SH-SY5Y (cell line): ENCODE data around the gene HACE1.

Experiments
- GATA2 ChIP-seq: IDR thresholded peaks from 2 replicates; pipeline ENCODE4 v1.6.1; 2011; ENCODE audit warnings: mild to moderate bottlenecking, low read depth, low read length
- GATA3 ChIP-seq: IDR thresholded peaks from 2 replicates; pipeline ENCODE4 v1.6.1; 2011; ENCODE audit warnings: low read depth, mild to moderate bottlenecking, low read length, moderate library complexity

The HACE1 gene

DNA sequence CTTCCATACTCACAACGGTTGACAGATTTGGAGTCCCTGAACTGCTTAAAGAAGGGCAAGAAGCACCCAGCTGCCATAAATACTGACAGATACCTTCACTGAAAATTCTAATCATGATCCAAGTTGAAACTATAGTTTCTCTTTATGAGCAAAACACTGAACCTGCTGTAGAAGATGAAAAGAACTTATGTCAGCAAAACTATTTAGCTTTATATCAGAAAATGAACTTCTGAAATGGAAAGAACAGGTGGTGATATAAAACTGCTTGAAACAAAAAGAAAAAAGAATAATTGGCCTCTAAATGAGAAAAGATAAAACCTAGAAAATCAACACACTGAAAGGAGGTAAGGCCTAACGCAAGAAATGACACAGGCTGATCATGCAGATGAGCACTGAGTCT is 72.4 kb downstream of the HACE1 start:
- TF ChIP-seq GATA2 (no peak), GATA3 (no peak)

DNA sequence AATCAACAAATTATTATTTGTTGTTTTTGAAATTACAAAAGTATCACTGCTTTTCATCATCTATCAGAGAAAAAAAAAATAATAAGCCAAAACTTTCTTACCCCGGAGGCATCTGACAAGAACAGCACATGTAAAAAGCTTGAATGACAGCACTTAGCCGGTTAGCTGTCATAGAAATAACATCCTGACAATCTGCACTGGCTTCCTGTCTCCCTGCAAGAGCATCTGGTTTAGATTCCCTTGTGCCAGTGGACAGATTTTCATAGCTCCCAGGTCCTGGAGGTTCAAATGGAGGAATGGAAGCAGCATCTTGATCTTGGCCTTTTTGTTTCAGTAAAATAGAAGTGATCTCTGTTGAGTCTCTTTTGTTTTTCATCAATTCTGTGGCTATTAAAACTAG is 74.8 kb downstream of the HACE1 start:
- TF ChIP-seq GATA2: peak; percentile 50; the same call in 1 of the 2 replicates
- 0 out of 2 replicates have a peak, but pooled peaks have one; percentile 14 for TF ChIP-seq GATA3

DNA sequence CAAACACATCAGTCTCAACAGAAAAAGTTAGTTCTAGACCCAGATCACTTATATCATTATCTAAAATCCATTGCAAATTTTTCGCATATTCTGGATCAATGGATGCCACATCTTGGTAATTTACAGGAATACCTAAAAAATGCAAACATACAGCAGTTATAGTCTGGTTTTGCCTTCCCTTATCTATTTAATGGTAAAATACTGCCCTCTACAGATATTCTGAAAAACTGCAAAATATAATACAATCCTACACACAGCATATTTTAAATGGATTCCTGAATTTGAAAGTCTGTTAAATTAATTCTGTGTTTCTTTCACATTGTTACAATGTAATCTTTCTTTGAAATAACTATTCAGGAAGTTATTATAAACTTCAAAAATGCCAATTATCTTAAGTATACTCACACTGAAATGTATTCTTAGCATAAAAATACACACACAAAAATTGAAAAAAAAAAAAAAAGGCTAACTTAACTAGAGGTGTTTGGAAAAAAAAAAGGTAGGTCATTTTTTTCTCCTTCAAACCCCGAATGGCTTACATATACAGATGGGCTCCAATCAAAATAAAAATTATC is 88.4 kb downstream of the HACE1 start:
- no peak for TF ChIP-seq GATA3
- no peak for TF ChIP-seq GATA2

DNA sequence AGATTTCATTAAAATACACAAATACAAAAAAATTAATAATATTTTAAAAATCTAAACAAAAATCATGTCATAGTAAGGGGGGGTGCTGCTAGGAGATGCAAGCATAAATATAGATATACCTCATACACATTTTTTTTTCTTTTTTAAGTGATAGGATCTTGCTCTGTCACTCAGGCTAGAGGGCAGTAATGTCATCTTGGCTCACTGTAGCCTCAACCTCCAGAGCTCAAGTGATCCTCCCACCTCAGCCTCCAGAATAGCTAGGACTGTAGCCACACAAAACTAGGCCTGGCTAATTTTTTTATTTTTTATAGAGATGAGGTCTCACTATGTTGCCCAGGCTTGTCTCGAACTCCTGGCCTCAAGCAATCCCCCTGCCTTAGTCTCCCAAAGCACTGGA is 90.8 kb downstream of the HACE1 start:
- no peak for TF ChIP-seq GATA2
- no peak for TF ChIP-seq GATA3

DNA sequence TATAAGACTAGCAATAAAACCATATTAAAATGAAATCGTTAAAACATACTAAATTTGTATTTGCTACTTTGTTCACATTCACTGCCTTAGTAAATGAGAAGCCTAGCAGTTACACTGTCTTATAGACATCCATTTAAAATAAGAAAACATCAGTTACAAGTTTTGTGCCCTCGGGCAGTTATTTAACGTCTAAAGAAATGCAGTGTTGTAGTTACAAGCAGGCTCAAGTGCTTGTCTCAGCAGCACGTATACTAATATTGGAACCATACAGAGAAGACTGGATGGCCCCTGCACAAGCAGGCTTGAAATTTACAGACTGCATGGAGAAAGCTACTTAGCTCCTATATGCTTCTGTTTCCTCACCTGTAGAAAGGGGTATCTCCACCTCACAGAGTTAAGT is 93.1 kb downstream of the HACE1 start:
- TF ChIP-seq GATA2 (no peak), GATA3 (no peak)

DNA sequence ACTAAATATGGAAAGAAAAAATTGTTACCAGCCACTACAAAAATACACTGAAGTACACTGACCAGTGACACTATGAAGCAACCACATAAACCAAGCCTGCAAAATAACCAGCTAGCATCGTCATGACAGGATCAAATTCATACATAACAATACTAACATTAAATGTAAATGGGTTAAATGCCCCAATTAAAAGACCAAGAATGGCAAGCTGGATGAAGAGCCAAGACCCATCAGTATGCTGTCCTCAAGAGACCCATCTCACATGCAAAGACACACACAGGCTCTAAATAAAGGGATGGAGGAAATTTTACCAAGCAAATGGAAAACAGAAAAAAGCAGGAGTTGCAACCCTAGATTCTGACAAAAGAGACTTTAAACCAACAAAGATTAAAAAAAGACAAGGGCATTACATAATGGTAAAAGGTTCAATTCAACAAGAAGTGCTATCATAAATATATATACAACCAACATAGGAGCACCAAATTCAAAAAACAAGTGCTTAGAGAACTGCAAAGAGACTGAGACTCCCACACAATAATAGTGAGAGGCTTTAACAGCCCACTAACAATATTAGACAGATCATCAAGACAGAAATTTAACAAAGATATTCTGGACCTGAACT is 104.8 kb downstream of the HACE1 start:
- TF ChIP-seq GATA3: no peak
- TF ChIP-seq GATA2: no peak

DNA sequence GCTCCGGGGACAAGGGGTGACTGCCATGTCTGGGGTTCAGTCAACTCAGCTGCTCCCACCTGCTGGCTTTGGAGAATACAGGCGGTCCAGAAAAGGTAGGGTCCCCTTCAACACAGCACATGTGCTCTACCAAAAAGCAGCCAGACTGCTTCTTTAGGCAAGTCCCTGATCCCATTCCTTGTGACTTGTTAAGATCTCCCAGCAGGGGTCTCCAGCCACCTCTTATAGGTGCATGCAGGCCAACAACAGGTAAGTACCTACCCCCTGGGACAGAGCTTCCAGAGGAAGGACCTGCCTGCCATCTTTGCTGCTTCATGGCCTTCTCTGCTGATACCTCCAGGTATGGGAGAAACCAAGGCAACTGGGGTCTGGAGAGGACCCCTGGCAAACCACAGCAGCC is 106.5 kb downstream of the HACE1 start:
- no peak for TF ChIP-seq GATA3

DNA sequence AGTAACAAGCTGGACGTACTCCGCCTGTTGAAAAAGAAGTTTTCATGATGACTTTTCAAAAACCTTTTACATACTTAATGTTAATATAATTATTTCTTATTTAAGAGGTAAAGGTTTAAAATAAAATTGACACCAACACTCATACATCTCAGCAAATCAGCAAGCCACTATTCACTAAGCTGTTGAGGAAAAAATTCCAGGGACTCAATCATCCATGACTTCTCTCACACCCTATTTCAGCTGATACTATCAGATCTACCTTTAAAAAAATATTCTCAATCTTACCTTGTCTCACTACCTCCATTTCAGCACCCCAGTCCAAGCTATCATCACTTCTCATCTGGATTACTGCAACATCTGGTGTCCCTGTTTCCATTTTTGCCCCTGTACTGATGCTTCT is 109.3 kb downstream of the HACE1 start:
- no peak for TF ChIP-seq GATA2
- no peak for TF ChIP-seq GATA3

DNA sequence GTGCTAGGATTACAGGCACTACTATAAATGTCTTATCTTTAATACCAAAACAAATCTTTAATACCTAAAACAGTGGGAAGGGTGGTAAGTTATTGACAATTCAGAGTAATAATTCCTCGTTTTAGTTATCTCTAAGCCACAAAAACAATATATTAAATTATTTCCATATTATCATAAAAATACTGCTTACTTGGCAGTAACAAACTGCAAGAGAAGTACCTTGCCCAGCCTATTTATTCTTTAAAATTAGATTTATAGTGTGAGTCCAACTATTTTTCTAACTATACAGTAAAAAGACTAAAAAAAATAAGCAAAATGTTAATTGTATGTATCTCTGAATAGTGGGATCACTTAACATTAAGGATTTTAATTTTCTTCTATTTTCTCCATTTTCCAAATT is 123.2 kb downstream of the HACE1 start:
- TF ChIP-seq GATA2 (no peak), GATA3 (no peak)

DNA sequence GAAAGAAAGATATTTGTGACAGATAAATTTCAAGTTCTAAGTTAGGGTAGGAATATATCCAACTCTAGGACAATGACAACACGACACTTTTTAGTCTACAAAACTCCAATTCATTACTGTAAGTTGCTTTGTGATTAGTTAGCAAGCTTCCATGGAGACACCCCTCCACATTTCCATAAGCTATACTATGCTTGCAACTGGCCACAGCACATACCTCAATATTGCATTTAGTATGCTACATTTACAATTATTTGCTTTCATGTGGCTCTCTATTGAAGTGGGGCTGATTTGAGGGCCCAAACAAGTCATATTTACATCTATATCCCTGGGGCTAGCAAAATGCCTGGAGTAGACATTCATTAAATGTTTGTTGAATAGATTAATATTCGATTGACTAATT is 129.3 kb downstream of the HACE1 start:
- TF ChIP-seq GATA2 (no peak), GATA3 (no peak)

DNA sequence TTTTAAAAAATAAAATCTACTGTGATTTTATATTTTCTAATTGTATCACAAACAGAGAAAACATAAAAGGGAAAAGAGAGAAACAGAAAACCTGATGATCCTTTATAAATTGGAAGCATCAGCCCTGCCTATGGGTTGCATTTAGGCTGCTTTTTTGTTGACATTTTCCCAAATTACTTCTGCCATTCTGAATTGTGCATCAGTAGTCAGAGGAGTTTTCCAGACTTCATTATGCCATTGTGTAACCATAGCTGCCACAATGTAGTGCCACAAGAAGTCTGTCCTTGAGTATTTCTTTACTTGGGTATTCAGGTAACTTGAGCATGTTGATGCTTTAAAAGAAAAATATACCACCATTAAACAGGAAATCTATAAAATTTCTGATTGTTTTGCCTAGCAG is 130.3 kb downstream of the HACE1 start:
- TF ChIP-seq GATA3: no peak
- no peak for TF ChIP-seq GATA2

DNA sequence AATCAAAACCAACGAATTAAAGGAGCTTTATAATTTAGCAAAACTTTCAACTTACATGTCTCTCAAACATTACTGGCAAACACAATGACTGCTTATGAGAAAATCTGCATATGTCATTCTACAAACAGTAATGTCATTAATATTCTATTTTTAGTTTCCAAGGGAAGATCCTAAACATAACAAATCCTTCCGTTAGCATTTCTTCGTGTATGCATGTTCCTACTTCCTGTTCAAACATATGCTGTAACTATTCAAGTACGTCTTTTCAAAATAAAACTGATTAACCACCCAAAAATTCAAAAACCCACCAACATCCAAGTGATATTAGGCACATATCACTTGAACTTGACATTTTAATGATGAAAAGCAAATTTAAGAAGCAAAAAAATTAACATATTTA is 131.3 kb downstream of the HACE1 start:
- TF ChIP-seq GATA2: no peak
- TF ChIP-seq GATA3: no peak

DNA sequence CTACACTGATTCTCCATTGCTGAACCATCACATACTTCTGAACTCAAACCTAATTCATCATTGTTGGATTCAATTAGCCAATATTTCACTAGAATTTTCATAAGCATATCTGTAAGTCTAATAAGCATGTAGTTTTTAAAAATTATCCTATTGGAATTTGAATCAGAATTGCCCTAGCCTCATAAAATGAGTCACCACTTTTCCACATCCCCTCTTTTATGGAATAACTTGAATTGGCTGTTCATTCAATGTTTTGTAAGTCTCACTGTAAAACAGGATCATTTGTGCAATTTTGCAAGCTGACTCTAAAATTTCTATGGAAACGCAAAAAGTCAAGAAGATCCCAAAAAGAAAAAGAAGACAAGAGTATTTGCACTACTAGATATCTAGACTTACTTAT is 141.0 kb downstream of the HACE1 start:
- no peak for TF ChIP-seq GATA2
- TF ChIP-seq GATA3: no peak

DNA sequence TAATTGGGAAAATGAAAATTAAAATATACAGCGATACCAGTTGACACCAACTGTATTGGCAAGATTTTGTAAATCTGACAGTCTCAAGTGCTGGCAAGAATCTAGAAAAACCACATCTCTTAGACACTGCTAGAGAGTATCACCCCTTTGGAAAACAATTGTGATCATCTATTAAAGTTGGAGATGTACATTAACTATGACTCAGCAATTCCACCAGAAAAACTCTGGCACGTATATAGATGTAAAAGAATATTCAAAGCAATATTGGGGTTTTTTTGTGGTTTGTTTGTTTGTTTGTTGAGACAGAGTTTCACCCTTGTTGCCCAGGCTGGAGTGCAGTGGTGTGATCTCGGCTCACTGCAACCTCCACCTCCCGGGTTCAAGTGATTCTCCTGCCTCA is 142.9 kb downstream of the HACE1 start:
- TF ChIP-seq GATA2 (no peak), GATA3 (no peak)

DNA sequence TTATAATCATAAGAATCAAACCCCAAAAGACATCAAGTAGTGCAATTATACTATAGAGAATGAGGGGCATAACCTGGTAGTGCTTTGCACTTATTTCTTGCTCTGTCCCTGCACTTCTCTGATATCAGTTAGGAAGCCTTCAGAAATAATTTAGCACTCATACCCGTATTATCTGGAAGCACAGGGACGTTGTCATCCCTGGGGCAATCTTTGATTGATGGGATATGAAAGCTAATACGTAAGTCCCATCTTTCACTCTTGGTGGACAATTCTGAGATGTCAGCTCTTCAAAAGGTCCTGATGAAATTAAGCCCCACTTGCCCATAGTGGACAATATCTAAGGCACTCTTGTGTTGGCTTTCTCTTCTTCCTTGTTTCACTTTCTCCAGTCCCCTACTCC is 144.9 kb downstream of the HACE1 start:
- no peak for TF ChIP-seq GATA3
- no peak for TF ChIP-seq GATA2

DNA sequence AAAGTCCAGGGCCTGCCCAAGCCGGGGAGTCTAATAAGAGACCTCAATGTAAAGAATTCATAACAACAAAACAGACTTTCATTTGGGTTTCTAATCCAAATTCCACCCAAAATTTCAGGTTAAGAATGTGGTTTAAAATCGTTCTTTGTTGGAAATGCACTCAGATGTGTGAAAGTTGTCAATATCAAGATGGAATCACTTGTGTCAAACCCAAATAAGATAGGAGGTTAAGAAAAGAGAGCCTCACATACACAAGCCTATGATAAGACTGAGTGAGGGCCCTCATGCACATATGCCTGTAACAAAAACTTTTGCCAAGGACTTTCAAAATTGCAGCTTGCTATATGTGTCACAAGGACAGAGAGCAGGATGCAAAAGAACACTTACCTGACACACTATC is 145.7 kb downstream of the HACE1 start:
- TF ChIP-seq GATA2: no peak
- no peak for TF ChIP-seq GATA3
